GM12878 (cell line): Measurements from ENCODE around the gene ASIC2.

Experiments
- BHLHE40 ChIP-seq, 2 experiments: fragments of 450-650 bp in 1 of 2; IDR thresholded peaks; 2 replicates each; pipeline ENCODE4 v1.6.1; 2011 to 2017; ENCODE audit warnings: low read depth in 2 of 2, borderline replicate concordance in 1 of 2, improper control_type of control experiment in 1 of 2, low read length in 1 of 2, mild to moderate bottlenecking in 1 of 2
- CBX5 ChIP-seq: sonication (generic); IDR thresholded peaks from 2 replicates; pipeline ENCODE4 v1.6.1; 2016; ENCODE audit warnings: low read depth, moderate library complexity, mild to moderate bottlenecking, inconsistent platforms
- ELK1 ChIP-seq: IDR thresholded peaks from 2 replicates; pipeline ENCODE4 v1.6.1; 2012; ENCODE audit warnings: low read depth, low read length, improper control_type of control experiment
- EP300 ChIP-seq, 2 experiments: fragments of 150-350 bp in 1 of 2; IDR thresholded peaks; 2 replicates each; pipeline ENCODE4 v1.6.1; 2011 to 2012; ENCODE audit warnings: low read depth in 2 of 2, low read length in 2 of 2, borderline replicate concordance in 1 of 2, improper control_type of control experiment in 1 of 2, inconsistent platforms in 1 of 2; ENCODE audit not compliant: control insufficient read depth in 1 of 2
- TF ChIP-seq, protein P1 (sequence below): fragments of 450-650 bp; formaldehyde crosslinking; IDR thresholded peaks from 2 replicates; pipeline ENCODE4 v1.4.0; 2020; ENCODE audit warnings: mild to moderate bottlenecking, moderate library complexity

DNA sequence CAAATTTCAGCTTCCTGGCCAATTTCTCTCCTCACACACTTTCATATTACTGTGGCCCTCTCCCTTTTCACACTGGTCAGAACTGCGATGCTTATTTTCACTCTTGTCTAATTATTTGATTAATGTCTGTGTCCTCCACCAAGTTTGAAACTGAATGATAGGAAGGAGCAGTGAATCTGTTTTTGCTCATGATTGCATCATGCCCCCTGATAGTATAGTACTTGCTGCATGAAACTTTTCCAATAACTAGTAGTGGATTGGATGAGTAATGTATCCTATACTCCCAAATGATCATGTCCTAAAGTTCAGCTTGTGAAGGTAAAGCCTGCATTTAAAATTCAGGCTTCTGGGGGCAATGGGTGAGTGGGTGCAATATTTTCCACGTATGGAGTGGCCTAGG lies 121.2 kb downstream of the ASIC2 start:
- TF ChIP-seq, protein P1, sequence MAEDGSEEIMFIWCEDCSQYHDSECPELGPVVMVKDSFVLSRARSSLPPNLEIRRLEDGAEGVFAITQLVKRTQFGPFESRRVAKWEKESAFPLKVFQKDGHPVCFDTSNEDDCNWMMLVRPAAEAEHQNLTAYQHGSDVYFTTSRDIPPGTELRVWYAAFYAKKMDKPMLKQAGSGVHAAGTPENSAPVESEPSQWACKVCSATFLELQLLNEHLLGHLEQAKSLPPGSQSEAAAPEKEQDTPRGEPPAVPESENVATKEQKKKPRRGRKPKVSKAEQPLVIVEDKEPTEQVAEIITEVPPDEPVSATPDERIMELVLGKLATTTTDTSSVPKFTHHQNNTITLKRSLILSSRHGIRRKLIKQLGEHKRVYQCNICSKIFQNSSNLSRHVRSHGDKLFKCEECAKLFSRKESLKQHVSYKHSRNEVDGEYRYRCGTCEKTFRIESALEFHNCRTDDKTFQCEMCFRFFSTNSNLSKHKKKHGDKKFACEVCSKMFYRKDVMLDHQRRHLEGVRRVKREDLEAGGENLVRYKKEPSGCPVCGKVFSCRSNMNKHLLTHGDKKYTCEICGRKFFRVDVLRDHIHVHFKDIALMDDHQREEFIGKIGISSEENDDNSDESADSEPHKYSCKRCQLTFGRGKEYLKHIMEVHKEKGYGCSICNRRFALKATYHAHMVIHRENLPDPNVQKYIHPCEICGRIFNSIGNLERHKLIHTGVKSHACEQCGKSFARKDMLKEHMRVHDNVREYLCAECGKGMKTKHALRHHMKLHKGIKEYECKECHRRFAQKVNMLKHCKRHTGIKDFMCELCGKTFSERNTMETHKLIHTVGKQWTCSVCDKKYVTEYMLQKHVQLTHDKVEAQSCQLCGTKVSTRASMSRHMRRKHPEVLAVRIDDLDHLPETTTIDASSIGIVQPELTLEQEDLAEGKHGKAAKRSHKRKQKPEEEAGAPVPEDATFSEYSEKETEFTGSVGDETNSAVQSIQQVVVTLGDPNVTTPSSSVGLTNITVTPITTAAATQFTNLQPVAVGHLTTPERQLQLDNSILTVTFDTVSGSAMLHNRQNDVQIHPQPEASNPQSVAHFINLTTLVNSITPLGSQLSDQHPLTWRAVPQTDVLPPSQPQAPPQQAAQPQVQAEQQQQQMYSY (CRISPR knock-in tag) = no peak
- TF ChIP-seq ELK1 (no peak), BHLHE40 (IDR thresholded peaks at IDR 0.05; ENCODE audit: borderline replicate concordance in 1 of 2, low read depth in 2 of 2, low read length in 1 of 2) (no peak), CBX5 (no peak), EP300 (IDR thresholded peaks at IDR 0.05; ENCODE audit: borderline replicate concordance in 1 of 2, control insufficient read depth in 1 of 2, low read depth in 2 of 2, low read length in 2 of 2) (no peak)
